Transverse colon (tissue), 4 donors: Measurements from ENCODE around the gene NDUFAB1.

ENCODE experiments used
- EP300 ChIP-seq: sonication (generic); formaldehyde crosslinking; IDR thresholded peaks from one replicate; pipeline ENCODE4 v1.6.1; 2017; ENCODE audit warnings: antibody characterized with exemption, low read depth
- POLR2A ChIP-seq: fragments of 450-650 bp; IDR thresholded peaks from one replicate; pipeline ENCODE4 v1.6.1; 2016; ENCODE audit warnings: antibody characterized with exemption, mild to moderate bottlenecking, moderate library complexity
- POLR2AphosphoS5 ChIP-seq, 3 donors: sonication (generic); formaldehyde crosslinking; IDR thresholded peaks; one replicate each; pipeline ENCODE4 v1.6.1; 2016; ENCODE audit warnings: antibody characterized with exemption in 3 of 3
- TF ChIP-seq, protein P1 (sequence below), 5 experiments: fragments of 200-600 bp in 3 of 5; fragments of 450-650 bp in 2 of 5; sonication (generic) in 3 of 5; IDR thresholded peaks; 1 replicate in 2 of 5; 2 replicates in 3 of 5; pipeline ENCODE4 v1.5.1; 2016 to 2017; ENCODE audit warnings: antibody characterized with exemption in 5 of 5, inconsistent platforms in 3 of 5, mild to moderate bottlenecking in 2 of 5, moderate library complexity in 1 of 5

DNA sequence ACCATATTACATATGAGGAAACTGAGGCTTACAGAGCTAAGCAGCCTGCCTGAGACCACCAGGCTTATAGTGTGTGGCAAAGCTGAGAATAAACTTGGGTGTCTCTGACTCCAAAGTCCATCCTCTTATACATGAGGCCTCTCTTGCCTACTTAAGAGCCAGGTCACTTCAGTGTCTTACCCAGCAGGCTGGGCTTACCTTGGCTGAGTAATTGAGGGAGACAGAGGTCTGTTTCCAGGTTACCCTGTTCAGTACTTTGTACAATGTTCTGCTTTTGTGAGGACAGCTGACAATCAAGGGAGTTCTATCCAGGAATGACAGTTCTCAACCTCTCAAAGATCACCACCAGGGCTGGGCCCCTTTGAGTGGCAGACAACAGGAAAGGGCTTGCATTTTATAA, 14.4 kb downstream of the NDUFAB1 start:
- TF ChIP-seq POLR2A (no peak), EP300 (no peak), POLR2AphosphoS5 (IDR thresholded peaks at IDR 0.05) (no peak)
- TF ChIP-seq, protein P1, sequence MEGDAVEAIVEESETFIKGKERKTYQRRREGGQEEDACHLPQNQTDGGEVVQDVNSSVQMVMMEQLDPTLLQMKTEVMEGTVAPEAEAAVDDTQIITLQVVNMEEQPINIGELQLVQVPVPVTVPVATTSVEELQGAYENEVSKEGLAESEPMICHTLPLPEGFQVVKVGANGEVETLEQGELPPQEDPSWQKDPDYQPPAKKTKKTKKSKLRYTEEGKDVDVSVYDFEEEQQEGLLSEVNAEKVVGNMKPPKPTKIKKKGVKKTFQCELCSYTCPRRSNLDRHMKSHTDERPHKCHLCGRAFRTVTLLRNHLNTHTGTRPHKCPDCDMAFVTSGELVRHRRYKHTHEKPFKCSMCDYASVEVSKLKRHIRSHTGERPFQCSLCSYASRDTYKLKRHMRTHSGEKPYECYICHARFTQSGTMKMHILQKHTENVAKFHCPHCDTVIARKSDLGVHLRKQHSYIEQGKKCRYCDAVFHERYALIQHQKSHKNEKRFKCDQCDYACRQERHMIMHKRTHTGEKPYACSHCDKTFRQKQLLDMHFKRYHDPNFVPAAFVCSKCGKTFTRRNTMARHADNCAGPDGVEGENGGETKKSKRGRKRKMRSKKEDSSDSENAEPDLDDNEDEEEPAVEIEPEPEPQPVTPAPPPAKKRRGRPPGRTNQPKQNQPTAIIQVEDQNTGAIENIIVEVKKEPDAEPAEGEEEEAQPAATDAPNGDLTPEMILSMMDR (IDR thresholded peaks at IDR 0.05): no peak
